Transverse colon (tissue), 3 donors: ENCODE results near the gene LAMC2.

ENCODE experiments used
- CTCF ChIP-seq, 5 experiments: fragments of 200-600 bp in 3 of 5; fragments of 450-650 bp in 2 of 5; sonication (generic) in 3 of 5; IDR thresholded peaks; 1 replicate in 2 of 5; 2 replicates in 3 of 5; pipeline ENCODE4 v1.5.1; 2016 to 2017; ENCODE audit warnings: antibody characterized with exemption in 5 of 5, inconsistent platforms in 3 of 5, mild to moderate bottlenecking in 2 of 5, moderate library complexity in 1 of 5
- POLR2A ChIP-seq: fragments of 450-650 bp; IDR thresholded peaks from one replicate; pipeline ENCODE4 v1.6.1; 2016; ENCODE audit warnings: antibody characterized with exemption, mild to moderate bottlenecking, moderate library complexity

- no peak for TF ChIP-seq CTCF (IDR thresholded peaks at IDR 0.05)
- no peak for TF ChIP-seq POLR2A
These were observed 47.8 kb upstream of the LAMC2 start for GRCh38 chr1:183138301-183138700.
